C4-2B (cell line): ENCODE measurements around the gene KANK4.

Experiments
- CTCF ChIP-seq: fragments of 450-650 bp; conservative IDR thresholded peaks from 2 replicates; pipeline ENCODE4 v1.5.1; 2017; ENCODE audit warnings: mild to moderate bottlenecking
- ZFX ChIP-seq: fragments of 450-650 bp; IDR thresholded peaks from 2 replicates; pipeline ENCODE4 v1.6.1; 2017

GRCh38 chr1:62230718-62231117, 88.5 kb downstream of the KANK4 start:
- TF ChIP-seq CTCF (no peak), ZFX (no peak)
